GM15510 (cell line): ENCODE measurements around the gene PRM3.

Experiments used
- POLR2A ChIP-seq: IDR thresholded peaks from 3 replicates; pipeline ENCODE4 v1.6.1; 2011; ENCODE audit warnings: borderline replicate concordance; ENCODE audit not compliant: insufficient read length; ENCODE audit errors: extremely low read depth

Gene PRM3

GRCh38 chr16:11259655-11260595 lies 13.5 kb downstream of the PRM3 start:
- TF ChIP-seq POLR2A = no peak

- TF ChIP-seq POLR2A = no peak
These were observed 14.6 kb downstream of the PRM3 start for GRCh38 chr16:11258553-11259492.

- TF ChIP-seq POLR2A = no peak
These were observed 16.1 kb downstream of the PRM3 start for GRCh38 chr16:11257131-11257938.

- TF ChIP-seq POLR2A = no peak
These were observed 16.7 kb downstream of the PRM3 start for GRCh38 chr16:11256661-11257130.

GRCh38 chr16:11255737-11256660 lies 17.4 kb downstream of the PRM3 start, which contains the start of gene SOCS1:
Gene SOCS1, minus strand, starts transcription at chr16:11256204. Its CDS starts 726 bp downstream, at chr16:11255478.
- TF ChIP-seq POLR2A = peak; percentile 99

GRCh38 chr16:11254913-11255736 lies 18.3 kb downstream of the PRM3 start:
- peak; percentile 43 for TF ChIP-seq POLR2A

- TF ChIP-seq POLR2A = no peak
These were observed 19.2 kb downstream of the PRM3 start for GRCh38 chr16:11253995-11254912.

- TF ChIP-seq POLR2A = no peak
These were observed 20.1 kb downstream of the PRM3 start for GRCh38 chr16:11253009-11253994.

- TF ChIP-seq POLR2A = no peak
These were observed 20.9 kb downstream of the PRM3 start for GRCh38 chr16:11252482-11252931.

- TF ChIP-seq POLR2A = peak; percentile 32
These were observed 21.6 kb downstream of the PRM3 start for GRCh38 chr16:11251525-11252481.
